GM12874 (cell line): Measurements from ENCODE around the gene LILRB3.

Experiments
- CTCF ChIP-seq: IDR thresholded peaks from 2 replicates; pipeline ENCODE4 v1.5.1; 2011; ENCODE audit warnings: low read depth, mild to moderate bottlenecking, control low read depth, low read length, moderate library complexity; ENCODE audit not compliant: insufficient read depth

The LILRB3 gene

GRCh38 chr19:54229146-54229545 is 6.3 kb upstream of the LILRB3 start:
- TF ChIP-seq CTCF, result no peak

- TF ChIP-seq CTCF, result no peak
Measured at GRCh38 chr19:54218960-54219661, 3.7 kb downstream of the LILRB3 start.

- no peak for TF ChIP-seq CTCF
Measured at GRCh38 chr19:54218259-54218658, 4.5 kb downstream of the LILRB3 start.

GRCh38 chr19:54216869-54217268 is 5.9 kb downstream of the LILRB3 start:
- no peak for TF ChIP-seq CTCF

GRCh38 chr19:54211235-54211634 is 11.6 kb downstream of the LILRB3 start:
- no peak for TF ChIP-seq CTCF

- TF ChIP-seq CTCF, result no peak
Measured at GRCh38 chr19:54209811-54210494, 12.9 kb downstream of the LILRB3 start.

GRCh38 chr19:54209058-54209810 is 13.6 kb downstream of the LILRB3 start:
- no peak for TF ChIP-seq CTCF
